Karpas-422 (cell line): ENCODE measurements around the gene PTPRJ. TPM values are rescaled to one million over a fixed set of nuclear protein-coding genes. Genes with fewer than 3 reads are reported as not detected.

Experiments
- DNase-seq: peaks from one replicate; pipeline ENCODE4 v3.0.0-alpha.2; 2015
- H2AFZ ChIP-seq: fragments of 200-600 bp; sonication (generic); 2 replicates; pipeline ENCODE4 v1.6.1; 2014; ENCODE audit warnings: antibody characterized with exemption, low read length, mixed read lengths
- H3K27ac ChIP-seq: fragments of 200-600 bp; sonication (generic); 2 replicates; pipeline ENCODE4 v1.5.1; 2014; ENCODE audit warnings: mild to moderate bottlenecking, low read length, moderate library complexity
- H3K27me3 ChIP-seq: fragments of 200-600 bp; sonication (generic); 2 replicates; pipeline ENCODE4 v1.6.1; 2014; ENCODE audit warnings: low read length, mixed read lengths
- H3K36me3 ChIP-seq: fragments of 200-600 bp; sonication (generic); 2 replicates; pipeline ENCODE4 v1.6.1; 2014; ENCODE audit warnings: low read length, mixed read lengths; ENCODE audit not compliant: insufficient read depth
- H3K4me1 ChIP-seq: fragments of 200-600 bp; sonication (generic); 2 replicates; pipeline ENCODE4 v1.6.1; 2014; ENCODE audit warnings: mild to moderate bottlenecking, low read length, mixed read lengths
- H3K4me2 ChIP-seq: fragments of 200-600 bp; sonication (generic); 2 replicates; pipeline ENCODE4 v1.6.1; 2014; ENCODE audit warnings: low read length, low read depth, mild to moderate bottlenecking; ENCODE audit not compliant: poor library complexity, severe bottlenecking
- H3K4me3 ChIP-seq: fragments of 200-600 bp; sonication (generic); 2 replicates; pipeline ENCODE4 v1.5.1; 2014; ENCODE audit warnings: mild to moderate bottlenecking, antibody characterized with exemption, low read length, mixed read lengths
- H3K79me2 ChIP-seq: fragments of 200-600 bp; sonication (generic); 2 replicates; pipeline ENCODE4 v1.6.1; 2014; ENCODE audit warnings: mild to moderate bottlenecking, low read length, mixed read lengths
- H3K9ac ChIP-seq: fragments of 200-600 bp; sonication (generic); 2 replicates; pipeline ENCODE4 v1.6.0; 2014; ENCODE audit warnings: low read length
- H3K9me2 ChIP-seq: fragments of 200-600 bp; sonication (generic), shearing (Covaris generic); replicated peaks from 2 replicates; pipeline ENCODE4 v1.6.0; 2014; ENCODE audit warnings: mild to moderate bottlenecking, low read length, moderate library complexity; ENCODE audit not compliant: insufficient read depth
- H3K9me3 ChIP-seq: fragments of 300-700, 200-600 bp; sonication (generic); 2 replicates; pipeline ENCODE4 v1.6.1; 2014; ENCODE audit warnings: low read length, mixed read lengths
- H4K20me1 ChIP-seq: fragments of 200-600 bp; sonication (generic); 2 replicates; pipeline ENCODE4 v1.6.1; 2014; ENCODE audit warnings: mild to moderate bottlenecking, antibody characterized with exemption, low read length, low read depth; ENCODE audit not compliant: insufficient read depth
- total RNA-seq: library from RNA; depleted of rRNA; stranded (reverse); fragments of >200 nt; shearing (Covaris generic); gene quantifications from 2 replicates; pipeline ENCODE4 v1.2.3, GENCODE V29; 2014; ENCODE audit warnings: low replicate concordance

The PTPRJ gene
- total RNA-seq, 1 experiment from 2014 or later: 132 TPM

DNA sequence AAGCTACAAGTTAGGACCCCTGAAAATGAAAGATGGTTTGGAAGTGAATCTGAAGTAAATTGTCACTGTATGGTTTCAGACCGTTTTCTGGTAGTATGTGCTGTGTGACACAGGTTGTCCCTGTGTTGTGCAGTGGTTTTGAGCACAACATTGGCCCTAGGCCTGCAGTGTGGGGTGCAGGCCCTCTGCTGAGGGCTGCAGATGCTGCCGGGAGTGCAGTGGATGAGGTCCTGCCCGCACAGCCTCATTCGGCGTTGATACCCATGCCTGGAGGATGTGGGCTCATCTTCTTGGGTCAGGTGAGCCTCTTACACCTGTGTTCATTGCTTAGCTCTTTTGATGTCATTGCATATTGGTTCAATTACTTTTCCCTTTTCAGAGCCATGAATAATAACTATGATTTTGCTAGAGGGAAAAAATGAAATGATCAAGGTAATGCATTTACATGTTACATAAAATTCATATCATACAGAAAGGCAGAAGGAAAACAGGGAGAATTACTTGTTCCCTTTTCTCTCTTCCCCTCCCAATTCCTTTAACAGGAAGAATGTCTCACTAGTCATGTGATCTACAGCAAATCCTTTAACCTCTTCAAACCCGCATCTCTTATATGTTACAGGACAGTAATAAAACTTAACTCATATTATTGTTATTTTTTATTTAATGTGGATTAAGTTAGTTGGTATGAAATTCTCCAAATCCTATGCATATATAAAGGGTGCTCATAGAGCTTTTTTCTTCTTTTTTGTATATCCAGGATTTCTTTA lies 48.7 kb downstream of the PTPRJ start:
- peak overlapping the region; percentile 68 for H3K4me2 ChIP-seq
- no peak overlapping the region for H2AFZ ChIP-seq
- no peaks in the 10 kb centered on the region for H3K27me3 ChIP-seq
- H3K27ac ChIP-seq: peak overlapping the region; percentile 99
- peaks cover 9% of the 10 kb centered on the region; the same call in 1 of the 2 replicates for H4K20me1 ChIP-seq
- H3K9ac ChIP-seq: peak overlapping the region; percentile 38
- peaks cover 98% of the 10 kb centered on the region for H3K4me1 ChIP-seq
- H3K9me3 ChIP-seq: no peaks in the 10 kb centered on the region
- H3K79me2 ChIP-seq: peaks cover 94% of the 10 kb centered on the region
- peak overlapping the region; percentile 1; the same call in 1 of the 2 replicates for H3K4me3 ChIP-seq
- H3K36me3 ChIP-seq: peaks cover 16% of the 10 kb centered on the region
- peak; percentile 59 for DNase-seq
- H3K9me2 ChIP-seq: no peaks in the 10 kb centered on the region

DNA sequence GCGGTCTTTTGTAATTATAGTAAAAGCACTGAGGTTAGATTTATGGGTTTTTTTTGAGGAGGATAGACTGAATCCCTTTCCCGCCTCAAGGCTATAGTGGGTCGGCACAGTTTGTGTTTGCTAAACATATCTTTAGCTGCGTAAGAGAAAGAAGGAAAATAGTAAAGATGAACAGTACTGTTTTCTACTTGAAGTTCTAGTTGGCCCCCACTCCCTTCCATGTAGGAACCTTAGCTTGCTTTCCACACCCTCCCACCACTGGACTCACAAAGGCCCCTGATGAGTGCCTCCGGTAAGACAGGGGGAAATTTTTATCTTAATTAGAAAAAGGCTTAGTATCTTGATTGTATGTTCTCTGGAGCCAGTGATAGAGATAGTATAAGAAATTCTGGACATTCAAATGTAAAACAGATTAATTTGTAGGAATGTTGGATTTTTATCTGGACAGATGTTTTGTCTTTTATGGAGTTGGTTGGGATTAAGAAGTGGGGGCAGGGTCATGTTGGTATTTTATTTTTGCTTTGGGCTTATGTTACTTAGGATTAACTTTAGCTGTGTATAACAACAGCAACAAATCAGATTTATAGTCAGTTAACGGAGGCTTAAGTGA lies 49.4 kb downstream of the PTPRJ start:
- Histone ChIP-seq H3K4me1 (peaks cover 98% of the 10 kb centered on the region), H3K9ac (peak overlapping the region; percentile 36), H2AFZ (no peak overlapping the region), H4K20me1 (peaks cover 12% of the 10 kb centered on the region; the same call in 1 of the 2 replicates), H3K27me3 (no peaks in the 10 kb centered on the region), H3K4me2 (peak overlapping the region; percentile 68), H3K36me3 (peaks cover 13% of the 10 kb centered on the region), H3K9me2 (no peaks in the 10 kb centered on the region), H3K79me2 (peaks cover 94% of the 10 kb centered on the region), H3K27ac (peak overlapping the region; percentile 99), H3K4me3 (peak overlapping the region; percentile 15; the same call in 1 of the 2 replicates), H3K9me3 (no peaks in the 10 kb centered on the region)
- DNase-seq: peak; percentile 40

- no peaks in the 10 kb centered on the region for H3K9me3 ChIP-seq
- H3K79me2 ChIP-seq: peaks cover 95% of the 10 kb centered on the region
- peak; percentile 84 for DNase-seq
- peak overlapping the region; percentile 47 for H3K4me3 ChIP-seq
- H3K36me3 ChIP-seq: peaks cover 12% of the 10 kb centered on the region; the same call in 1 of the 2 replicates
- peaks cover 99% of the 10 kb centered on the region for H3K4me1 ChIP-seq
- peak overlapping the region; percentile 99 for H3K27ac ChIP-seq
- H3K9ac ChIP-seq: peak overlapping the region; percentile 65
- H4K20me1 ChIP-seq: peaks cover 12% of the 10 kb centered on the region; the same call in 1 of the 2 replicates
- no peak overlapping the region for H2AFZ ChIP-seq
- H3K9me2 ChIP-seq: no peaks in the 10 kb centered on the region
- peak overlapping the region; percentile 68 for H3K4me2 ChIP-seq
- H3K27me3 ChIP-seq: no peaks in the 10 kb centered on the region
These were observed 51.2 kb downstream of the PTPRJ start for GRCh38 chr11:48031602-48032001.

DNA sequence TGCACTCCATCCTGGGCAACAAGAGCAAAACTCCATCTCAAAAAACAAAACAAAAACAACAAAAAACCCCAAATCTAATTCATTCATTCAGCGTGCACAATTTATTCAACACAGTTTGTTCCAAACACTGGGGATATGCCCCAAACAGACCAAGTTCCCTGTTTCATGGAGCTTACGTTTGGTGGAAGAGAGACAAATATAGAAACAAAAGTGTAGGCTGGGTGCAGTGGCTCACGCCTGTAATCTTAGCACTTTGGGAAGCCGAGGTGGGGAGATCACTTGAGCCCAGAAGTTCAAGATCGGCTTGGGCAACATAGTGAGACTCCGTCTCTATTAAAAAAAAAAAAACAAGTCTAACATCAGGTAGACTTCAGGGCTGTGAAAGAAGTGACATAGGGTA lies 52.4 kb downstream of the PTPRJ start:
- Histone ChIP-seq H3K9me3 (no peaks in the 10 kb centered on the region), H4K20me1 (peaks cover 12% of the 10 kb centered on the region; the same call in 1 of the 2 replicates), H3K27me3 (no peaks in the 10 kb centered on the region), H3K4me1 (peaks cover 99% of the 10 kb centered on the region), H3K79me2 (peaks cover 97% of the 10 kb centered on the region), H2AFZ (no peak overlapping the region), H3K36me3 (peaks cover 21% of the 10 kb centered on the region; the same call in 1 of the 2 replicates), H3K9ac (peak overlapping the region; percentile 58), H3K9me2 (no peaks in the 10 kb centered on the region), H3K4me2 (peak overlapping the region; percentile 68), H3K27ac (peak overlapping the region; percentile 99), H3K4me3 (no peak overlapping the region; the same call in 1 of the 2 replicates)
- peak; percentile 35 for DNase-seq

- Histone ChIP-seq H2AFZ (no peak overlapping the region), H3K4me3 (peak overlapping the region; percentile 40; the same call in 1 of the 2 replicates), H3K9me2 (no peaks in the 10 kb centered on the region), H3K4me1 (peaks cover 96% of the 10 kb centered on the region), H4K20me1 (peaks cover 12% of the 10 kb centered on the region; the same call in 1 of the 2 replicates), H3K9me3 (no peaks in the 10 kb centered on the region), H3K36me3 (peaks cover 23% of the 10 kb centered on the region; the same call in 1 of the 2 replicates), H3K27me3 (no peaks in the 10 kb centered on the region), H3K27ac (peak overlapping the region; percentile 99), H3K9ac (peak overlapping the region; percentile 58), H3K4me2 (peak overlapping the region; percentile 68), H3K79me2 (peaks cover 95% of the 10 kb centered on the region)
- peak; percentile 73 for DNase-seq
These were observed 53.6 kb downstream of the PTPRJ start for GRCh38 chr11:48033918-48034341.

DNA sequence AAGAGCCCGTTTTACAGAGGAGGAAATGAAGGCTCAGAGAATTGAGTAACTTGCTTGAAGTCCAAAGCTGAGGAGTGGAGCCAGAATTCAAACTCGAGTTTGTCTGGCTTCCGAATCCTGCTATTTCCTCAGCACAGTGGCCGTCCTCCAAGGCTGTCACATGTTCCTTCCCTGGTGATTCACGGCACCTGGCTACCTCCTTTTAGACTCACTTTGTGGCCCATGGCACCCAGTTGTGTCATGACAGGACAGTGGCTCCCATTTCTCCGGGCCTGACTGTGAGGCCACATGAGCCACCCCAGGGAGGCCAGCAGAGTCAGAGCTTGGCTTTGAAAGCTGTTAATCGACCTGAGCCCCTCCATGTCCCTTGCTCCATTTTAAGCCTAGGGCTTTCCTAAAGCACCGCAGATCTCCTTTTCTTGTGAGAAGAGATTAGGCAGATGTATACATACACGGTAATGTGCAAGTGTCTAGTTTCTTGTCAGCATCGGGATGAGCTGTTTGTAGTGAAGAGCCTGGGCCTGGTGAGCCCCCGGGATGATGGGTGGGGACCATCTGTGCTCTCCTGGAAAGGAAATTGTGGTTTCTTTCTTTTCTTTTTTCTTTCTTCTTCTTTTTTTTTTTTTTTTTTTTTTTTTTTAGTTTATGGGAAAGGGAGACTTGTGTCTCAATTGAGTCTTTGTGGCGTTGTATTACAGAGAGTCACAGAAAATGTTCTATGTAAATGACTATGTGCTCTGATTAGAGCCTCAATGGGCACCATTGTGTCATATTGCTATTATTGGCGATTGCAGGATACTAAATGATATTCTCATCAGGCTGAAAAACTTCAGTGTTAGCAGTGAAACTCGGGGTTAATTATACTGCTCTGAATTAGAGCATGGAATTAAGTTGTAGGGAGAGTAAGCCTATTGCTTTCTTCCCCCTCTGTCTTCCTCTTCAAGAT lies 54.8 kb downstream of the PTPRJ start:
- no peaks in the 10 kb centered on the region for H3K27me3 ChIP-seq
- no peaks in the 10 kb centered on the region for H3K9me3 ChIP-seq
- H3K9ac ChIP-seq: peak overlapping the region; percentile 58
- peak overlapping the region; percentile 68 for H3K4me2 ChIP-seq
- H3K36me3 ChIP-seq: peaks cover 23% of the 10 kb centered on the region; the same call in 1 of the 2 replicates
- peaks cover 12% of the 10 kb centered on the region; the same call in 1 of the 2 replicates for H4K20me1 ChIP-seq
- peak overlapping the region; percentile 43 for H3K4me3 ChIP-seq
- H3K4me1 ChIP-seq: peaks cover 96% of the 10 kb centered on the region
- no peak overlapping the region for H2AFZ ChIP-seq
- peak; percentile 76 for DNase-seq
- peak overlapping the region; percentile 99 for H3K27ac ChIP-seq
- peaks cover 95% of the 10 kb centered on the region for H3K79me2 ChIP-seq
- H3K9me2 ChIP-seq: no peaks in the 10 kb centered on the region

DNA sequence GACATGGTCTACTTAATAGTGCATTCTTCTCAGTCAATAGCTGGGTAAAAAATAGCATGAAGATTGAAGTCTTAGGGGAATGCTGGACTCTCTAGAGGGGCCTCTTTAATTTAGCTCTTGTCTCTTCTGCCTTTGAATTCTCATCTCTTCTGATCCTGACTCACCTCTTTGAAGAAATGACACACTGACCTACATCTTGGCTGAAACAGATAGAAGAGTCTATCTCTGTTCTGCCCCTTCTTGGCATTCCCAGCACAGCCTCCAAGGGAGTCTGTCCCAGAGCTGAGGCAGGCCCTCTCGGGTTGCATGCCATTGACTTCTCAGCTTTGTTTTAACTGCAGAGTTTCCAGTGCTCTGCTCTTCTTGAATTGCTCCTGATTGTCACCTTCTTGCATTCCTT lies 55.7 kb downstream of the PTPRJ start:
- peaks cover 96% of the 10 kb centered on the region for H3K79me2 ChIP-seq

More for the DNA sequence above, 55.7 kb downstream of the PTPRJ start:
- peak overlapping the region; percentile 58 for H3K9ac ChIP-seq
- peak; percentile 69 for DNase-seq
- H3K27me3 ChIP-seq: no peaks in the 10 kb centered on the region
- no peaks in the 10 kb centered on the region for H3K9me3 ChIP-seq
- peaks cover 12% of the 10 kb centered on the region; the same call in 1 of the 2 replicates for H4K20me1 ChIP-seq
- peak overlapping the region; percentile 43 for H3K4me3 ChIP-seq
- no peaks in the 10 kb centered on the region for H3K9me2 ChIP-seq
- peaks cover 97% of the 10 kb centered on the region for H3K4me1 ChIP-seq
- H2AFZ ChIP-seq: no peak overlapping the region
- peak overlapping the region; percentile 99 for H3K27ac ChIP-seq
- peaks cover 23% of the 10 kb centered on the region for H3K36me3 ChIP-seq
- H3K4me2 ChIP-seq: peak overlapping the region; percentile 68
